GM20000 (cell line): Measurements from ENCODE around the gene MPI.

ENCODE experiments used
- DNase-seq: peaks from one replicate; pipeline ENCODE4 v3.0.0; 2012; ENCODE audit warnings: low spot score
- TF ChIP-seq, protein P1 (sequence below): IDR thresholded peaks from 2 replicates; pipeline ENCODE4 v1.5.1; 2012; ENCODE audit warnings: mild to moderate bottlenecking, control low read depth; ENCODE audit errors: extremely low read depth, missing control alignments

Gene MPI

DNA sequence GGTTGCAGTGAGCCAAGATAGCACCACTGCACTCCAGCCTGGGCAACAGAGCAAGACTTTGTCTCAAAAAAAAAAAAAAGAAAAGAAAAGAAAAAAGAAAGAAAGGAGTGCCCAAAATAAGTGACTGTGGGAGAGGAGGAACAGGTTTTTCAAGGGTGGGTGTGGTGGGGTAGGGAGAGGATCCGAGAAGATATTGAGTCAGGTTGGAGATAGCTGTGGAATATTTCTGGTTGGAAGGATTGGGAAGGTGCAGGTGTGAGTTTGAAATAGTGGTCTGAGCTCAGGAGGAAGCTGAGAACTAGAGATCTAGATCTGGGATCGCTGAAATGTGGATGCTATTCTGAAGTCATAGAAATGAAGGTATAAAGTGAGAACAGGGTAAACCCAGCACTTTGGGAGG lies 24.5 kb upstream of the MPI start:
- no peak for DNase-seq
- TF ChIP-seq, protein P1, sequence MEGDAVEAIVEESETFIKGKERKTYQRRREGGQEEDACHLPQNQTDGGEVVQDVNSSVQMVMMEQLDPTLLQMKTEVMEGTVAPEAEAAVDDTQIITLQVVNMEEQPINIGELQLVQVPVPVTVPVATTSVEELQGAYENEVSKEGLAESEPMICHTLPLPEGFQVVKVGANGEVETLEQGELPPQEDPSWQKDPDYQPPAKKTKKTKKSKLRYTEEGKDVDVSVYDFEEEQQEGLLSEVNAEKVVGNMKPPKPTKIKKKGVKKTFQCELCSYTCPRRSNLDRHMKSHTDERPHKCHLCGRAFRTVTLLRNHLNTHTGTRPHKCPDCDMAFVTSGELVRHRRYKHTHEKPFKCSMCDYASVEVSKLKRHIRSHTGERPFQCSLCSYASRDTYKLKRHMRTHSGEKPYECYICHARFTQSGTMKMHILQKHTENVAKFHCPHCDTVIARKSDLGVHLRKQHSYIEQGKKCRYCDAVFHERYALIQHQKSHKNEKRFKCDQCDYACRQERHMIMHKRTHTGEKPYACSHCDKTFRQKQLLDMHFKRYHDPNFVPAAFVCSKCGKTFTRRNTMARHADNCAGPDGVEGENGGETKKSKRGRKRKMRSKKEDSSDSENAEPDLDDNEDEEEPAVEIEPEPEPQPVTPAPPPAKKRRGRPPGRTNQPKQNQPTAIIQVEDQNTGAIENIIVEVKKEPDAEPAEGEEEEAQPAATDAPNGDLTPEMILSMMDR, result no peak

DNA sequence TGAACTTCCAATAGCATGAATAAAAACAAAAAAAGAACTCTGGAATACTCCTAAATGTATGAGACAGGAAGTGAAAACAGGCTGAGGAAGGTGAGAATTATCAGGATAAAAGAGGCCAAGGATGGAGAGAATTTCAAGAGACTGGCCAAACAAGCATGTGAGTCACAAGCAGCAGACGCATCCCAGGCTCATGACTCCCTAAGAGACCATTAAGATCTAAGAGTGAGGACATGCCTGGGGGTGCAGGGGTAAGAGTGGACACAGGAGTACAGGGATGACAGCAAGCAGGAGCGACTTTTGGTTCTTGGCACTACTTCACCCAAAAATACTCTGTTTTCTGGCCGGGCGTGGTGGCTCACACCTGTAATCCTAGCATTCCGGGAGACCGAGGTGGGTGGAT lies 23.8 kb upstream of the MPI start:
- TF ChIP-seq, protein P1, result no peak
- no peak for DNase-seq

DNA sequence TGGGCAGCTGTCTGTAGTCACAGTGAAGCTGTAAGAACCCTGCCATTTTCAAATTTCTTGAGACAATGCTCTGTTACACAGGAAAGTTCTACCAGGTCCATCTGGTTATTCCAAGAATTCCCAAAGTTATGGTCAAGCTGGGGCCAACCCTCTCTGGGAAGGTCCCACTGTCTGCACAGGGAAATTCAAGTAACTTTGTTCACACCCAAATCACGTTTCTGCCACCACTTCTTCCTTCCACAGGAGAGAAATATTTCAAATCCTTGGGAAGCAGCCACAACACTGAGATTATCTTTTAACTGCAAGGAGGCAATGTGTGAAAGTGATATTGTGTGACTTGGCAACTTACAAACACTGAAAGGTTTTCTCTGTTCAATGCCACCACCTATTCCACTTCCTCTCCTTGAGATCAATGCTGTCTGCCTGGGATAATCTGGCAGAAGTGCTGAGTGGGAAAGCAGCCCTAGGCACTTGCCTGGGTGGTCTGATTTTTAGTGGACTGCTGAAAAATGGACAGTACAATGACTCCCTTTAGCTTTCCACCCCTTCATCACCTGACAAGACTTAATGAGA lies 22.3 kb upstream of the MPI start:
- TF ChIP-seq, protein P1, result no peak

DNA sequence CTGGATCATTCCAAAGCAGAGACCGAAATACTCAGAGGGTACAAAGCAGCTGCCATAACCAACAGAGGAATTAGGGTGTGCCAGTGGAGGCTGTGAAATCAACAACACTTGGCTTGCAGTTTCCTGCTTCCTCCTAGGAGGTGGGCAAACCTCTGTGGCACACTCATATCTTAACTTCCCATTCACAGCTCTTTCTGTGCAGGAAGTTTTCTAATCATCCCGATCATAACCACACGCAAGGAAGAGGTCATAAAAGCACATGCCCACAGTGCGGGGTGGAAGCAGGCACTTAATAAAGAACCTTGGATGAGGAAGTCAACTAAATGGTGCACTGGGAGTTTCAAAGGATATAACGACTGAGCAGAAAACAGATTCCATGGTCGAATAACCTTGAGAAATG lies 21.8 kb upstream of the MPI start:
- DNase-seq, result no peak
- TF ChIP-seq, protein P1, result no peak

More for the DNA sequence above, 22.3 kb upstream of the MPI start:
- DNase-seq, result no peak

DNA sequence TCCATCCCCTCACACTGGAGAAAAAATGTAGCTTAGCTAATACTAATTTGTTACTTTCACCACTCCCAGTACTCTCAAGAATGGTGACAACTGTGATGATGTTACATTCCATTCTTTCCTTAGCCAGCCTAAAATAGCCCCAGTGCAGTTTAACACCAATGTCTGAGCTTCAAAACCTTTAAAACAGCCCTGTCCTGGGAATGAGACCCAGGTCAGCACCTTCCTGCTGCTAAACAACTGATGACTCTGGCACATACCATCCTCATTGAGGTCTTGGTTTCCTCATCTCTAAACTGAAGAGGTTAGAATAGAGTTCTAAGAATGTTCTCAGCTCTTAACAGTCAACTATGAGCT lies 20.5 kb upstream of the MPI start:
- TF ChIP-seq, protein P1, result no peak
- DNase-seq, result no peak

DNA sequence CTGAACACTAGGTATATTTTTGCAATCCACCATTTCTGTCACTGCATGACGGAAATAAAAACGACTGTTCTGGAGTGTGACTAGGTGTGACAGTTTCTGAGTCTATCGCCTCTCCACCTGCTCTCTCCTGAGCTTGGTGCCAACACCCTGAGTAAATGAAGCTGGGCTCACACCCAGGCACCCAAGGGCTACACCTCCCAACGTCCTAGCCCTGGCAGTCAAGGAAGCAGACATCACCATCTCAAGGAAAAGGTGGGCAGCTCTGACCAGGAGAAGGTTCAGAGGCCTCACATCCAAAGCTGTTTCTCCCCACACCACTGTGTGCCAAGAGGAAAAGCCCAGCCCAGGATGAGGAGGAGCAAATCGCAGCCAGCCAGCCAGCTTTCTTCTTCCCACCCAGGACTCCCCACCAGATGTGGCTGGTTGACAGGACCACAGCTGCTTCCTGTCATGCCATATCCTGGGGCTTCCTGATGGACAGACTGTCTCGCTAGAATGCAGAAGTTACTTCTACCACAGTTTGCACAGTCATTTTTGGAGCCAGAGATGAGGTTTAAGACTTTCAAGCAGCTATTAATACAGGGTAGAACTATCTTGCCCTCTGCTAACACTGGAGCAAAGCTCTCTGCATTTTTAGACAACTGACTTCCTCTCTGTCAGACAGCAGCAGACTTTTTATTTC lies 20.0 kb upstream of the MPI start:
- TF ChIP-seq, protein P1, result no peak
- peak; percentile 80 for DNase-seq

DNA sequence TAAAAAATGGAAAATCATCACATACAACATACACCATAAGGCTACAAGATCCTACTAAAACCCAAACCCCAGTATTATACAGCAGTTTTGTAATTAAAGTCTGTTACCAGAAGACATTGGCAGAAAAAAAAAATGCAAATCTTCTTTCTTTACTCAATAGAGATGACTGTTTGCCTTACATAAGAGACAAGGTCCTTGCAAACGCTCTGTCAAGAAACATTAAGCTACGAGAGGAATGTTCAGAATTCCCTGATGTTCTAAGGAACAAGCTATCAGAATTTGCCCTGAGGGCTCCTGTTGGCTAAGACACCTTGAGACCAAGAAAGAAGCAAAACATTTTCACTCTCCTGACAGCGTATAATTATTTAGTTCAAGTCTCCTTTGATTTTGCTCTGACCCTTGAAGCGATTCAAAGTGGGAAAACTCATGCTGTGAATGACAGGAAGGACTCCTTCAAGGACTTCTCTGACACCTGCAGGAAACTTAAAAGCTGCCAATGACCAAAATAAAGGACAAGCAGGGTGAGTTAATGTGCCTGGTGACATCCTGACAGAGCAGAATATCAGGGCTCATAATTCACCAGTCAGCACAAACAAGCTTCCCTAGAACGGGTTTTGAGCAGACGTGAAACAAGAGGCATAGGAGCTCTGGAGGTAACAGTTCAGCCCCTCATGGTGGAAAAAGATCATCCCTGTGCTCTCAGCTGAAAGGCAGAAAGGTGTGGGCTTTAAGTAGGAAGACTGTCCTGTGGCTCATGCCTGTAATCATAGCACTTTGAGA lies 19.2 kb upstream of the MPI start:
- DNase-seq, result no peak
- TF ChIP-seq, protein P1, result no peak
